Transverse colon (tissue), 4 donors: ENCODE data around the gene SUSD2.

Experiments used
- POLR2A ChIP-seq: fragments of 450-650 bp; IDR thresholded peaks from one replicate; pipeline ENCODE4 v1.6.1; 2016; ENCODE audit warnings: antibody characterized with exemption, mild to moderate bottlenecking, moderate library complexity
- POLR2AphosphoS5 ChIP-seq, 3 donors: sonication (generic); formaldehyde crosslinking; IDR thresholded peaks; one replicate each; pipeline ENCODE4 v1.6.1; 2016; ENCODE audit warnings: antibody characterized with exemption in 3 of 3
- TF ChIP-seq, protein P1 (sequence below), 5 experiments: fragments of 200-600 bp in 3 of 5; fragments of 450-650 bp in 2 of 5; sonication (generic) in 3 of 5; IDR thresholded peaks; 1 replicate in 2 of 5; 2 replicates in 3 of 5; pipeline ENCODE4 v1.5.1; 2016 to 2017; ENCODE audit warnings: antibody characterized with exemption in 5 of 5, inconsistent platforms in 3 of 5, mild to moderate bottlenecking in 2 of 5, moderate library complexity in 1 of 5

DNA sequence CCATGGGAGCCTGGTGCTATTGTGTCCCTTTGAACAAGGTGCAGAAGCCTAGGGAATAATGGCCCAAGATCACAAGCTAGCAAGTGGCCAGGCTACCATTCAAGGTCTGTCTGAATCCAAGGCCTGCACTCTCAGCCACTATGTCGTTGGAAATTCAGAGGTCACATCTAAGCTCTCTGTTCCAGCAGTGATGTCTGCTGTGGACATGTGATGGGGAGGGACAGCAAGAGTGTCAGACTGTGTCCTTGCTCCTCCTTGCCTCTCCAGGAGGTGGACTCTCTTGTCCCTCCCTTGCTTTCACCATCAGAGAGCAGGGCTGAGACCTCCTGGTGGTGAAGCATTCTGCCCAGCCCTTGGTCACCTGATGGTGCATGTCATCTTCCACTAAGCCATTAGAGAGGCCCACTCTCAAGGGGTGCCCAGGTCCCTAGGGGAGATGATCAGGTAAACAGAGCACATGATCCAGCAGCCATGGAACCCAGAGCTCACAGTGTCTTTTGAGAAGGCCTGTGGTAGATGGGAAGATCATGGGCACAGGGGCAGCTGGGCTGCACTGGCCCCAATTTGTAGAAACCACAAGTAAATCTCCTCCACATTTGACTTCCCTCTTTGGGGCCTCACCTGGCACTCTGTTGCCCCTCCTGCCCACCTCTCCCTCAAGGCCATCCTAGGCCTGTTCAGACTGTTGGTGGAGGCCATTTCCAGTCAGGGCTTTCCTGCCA lies 37.1 kb upstream of the SUSD2 start:
- no peak for TF ChIP-seq POLR2AphosphoS5 (IDR thresholded peaks at IDR 0.05)
- TF ChIP-seq, protein P1, sequence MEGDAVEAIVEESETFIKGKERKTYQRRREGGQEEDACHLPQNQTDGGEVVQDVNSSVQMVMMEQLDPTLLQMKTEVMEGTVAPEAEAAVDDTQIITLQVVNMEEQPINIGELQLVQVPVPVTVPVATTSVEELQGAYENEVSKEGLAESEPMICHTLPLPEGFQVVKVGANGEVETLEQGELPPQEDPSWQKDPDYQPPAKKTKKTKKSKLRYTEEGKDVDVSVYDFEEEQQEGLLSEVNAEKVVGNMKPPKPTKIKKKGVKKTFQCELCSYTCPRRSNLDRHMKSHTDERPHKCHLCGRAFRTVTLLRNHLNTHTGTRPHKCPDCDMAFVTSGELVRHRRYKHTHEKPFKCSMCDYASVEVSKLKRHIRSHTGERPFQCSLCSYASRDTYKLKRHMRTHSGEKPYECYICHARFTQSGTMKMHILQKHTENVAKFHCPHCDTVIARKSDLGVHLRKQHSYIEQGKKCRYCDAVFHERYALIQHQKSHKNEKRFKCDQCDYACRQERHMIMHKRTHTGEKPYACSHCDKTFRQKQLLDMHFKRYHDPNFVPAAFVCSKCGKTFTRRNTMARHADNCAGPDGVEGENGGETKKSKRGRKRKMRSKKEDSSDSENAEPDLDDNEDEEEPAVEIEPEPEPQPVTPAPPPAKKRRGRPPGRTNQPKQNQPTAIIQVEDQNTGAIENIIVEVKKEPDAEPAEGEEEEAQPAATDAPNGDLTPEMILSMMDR (IDR thresholded peaks at IDR 0.05): no peak
- TF ChIP-seq POLR2A: no peak
